ENCODE data around the gene CFAP65. TPM values are rescaled to one million over a fixed set of nuclear protein-coding genes. Genes with fewer than 3 reads are reported as not detected.

Gene CFAP65
- total RNA-seq, 8 experiments from 2014 or later = 0.46 to 6.3 (median 0.66) TPM

- no peak for ATAC-seq (replicated peaks in 6 of 8)
- WGBS, 10 experiments = 0 to 44% (median 9%) methylated on average over 1 to 3 of the region's 3 CpGs; no CpG with 5 or more reads in 4 of the 10 experiments
- Histone ChIP-seq H3K27ac (no peak overlapping the region), H3K4me3 (no peak overlapping the region), H3K4me1 (replicated peaks in 1 of 2) (peaks cover 0 to 6% of the 10 kb centered on the region in 2 donors)
- in situ Hi-C loops (cut with MboI; ENCODE audit: low pct_unique_long_range_greater_than_20kb in 2 of 9, low sequenced_read_pairs in 9 of 9, unreplicated experiment in 9 of 9) = no loop called here
These were observed 53.2 kb downstream of the CFAP65 start for GRCh38 chr2:218988164-218988563.

GRCh38 chr2:218986148-218986761, 55.1 kb downstream of the CFAP65 start:
- H3K4me1 ChIP-seq (replicated peaks in 1 of 2) = peaks cover 0 to 8% of the 10 kb centered on the region in 2 donors
- H3K27ac ChIP-seq = no peak overlapping the region
- 0 to 60% (median 24%) methylated on average over 1 to 4 of the region's 4 CpGs; no CpG with 5 or more reads in 4 of the 10 experiments for WGBS, 10 experiments
- no peak overlapping the region for H3K4me3 ChIP-seq
- ATAC-seq (replicated peaks in 6 of 8) = no peak
- in situ Hi-C loops (cut with MboI; ENCODE audit: low pct_unique_long_range_greater_than_20kb in 2 of 9, low sequenced_read_pairs in 9 of 9, unreplicated experiment in 9 of 9) = no loop called here

DNA sequence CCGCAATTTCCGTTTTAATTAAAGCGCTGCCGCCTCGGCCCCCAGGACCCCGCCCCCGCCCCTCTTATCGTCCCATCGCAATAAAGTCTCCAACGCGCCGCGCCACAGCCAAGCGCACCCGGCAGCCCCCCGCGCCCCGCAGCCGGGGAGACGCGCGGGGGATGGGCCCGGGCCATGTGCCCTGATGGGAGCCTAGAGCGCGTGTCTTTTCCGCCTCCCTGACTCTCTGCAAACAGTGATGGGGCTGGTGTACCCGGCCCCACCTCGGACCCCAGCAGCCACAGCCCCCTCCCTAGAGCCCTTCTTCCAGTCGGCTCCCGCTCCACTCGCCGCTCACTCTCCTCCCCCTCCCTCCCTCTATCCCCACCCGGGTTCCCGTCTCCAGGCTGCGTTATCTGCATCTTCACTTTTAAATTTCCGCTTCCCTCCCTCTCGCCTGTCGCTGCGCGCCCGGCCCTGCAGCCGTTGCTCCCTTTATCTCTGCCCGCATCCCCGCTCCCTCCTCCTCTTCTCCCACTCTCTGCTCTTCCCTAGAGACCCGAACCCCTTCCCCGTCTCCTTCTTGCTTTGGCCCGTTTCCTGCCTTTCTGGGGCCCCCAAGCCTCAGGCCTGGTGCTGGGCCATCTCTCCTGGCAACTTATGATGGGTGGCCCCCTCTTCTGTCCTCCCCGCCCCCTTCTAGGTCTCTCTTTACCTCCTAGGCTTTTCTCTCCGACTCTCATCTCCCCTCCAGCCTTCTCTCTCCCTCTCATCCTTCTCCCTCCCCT, 55.8 kb downstream of the CFAP65 start:
- 0% methylated on average over 1 of the region's 49 CpGs; no CpG with 5 or more reads in 9 of the 10 experiments for WGBS, 10 experiments
- Histone ChIP-seq H3K4me3 (peak overlapping the region in 2 of 5 donors; percentile 8 to 16), H3K4me1 (replicated peaks in 1 of 2) (peaks cover 0 to 8% of the 10 kb centered on the region in 2 donors), H3K27ac (no peak overlapping the region)
- in situ Hi-C loops (cut with MboI; ENCODE audit: low pct_unique_long_range_greater_than_20kb in 2 of 9, low sequenced_read_pairs in 9 of 9, unreplicated experiment in 9 of 9) = no loop called here
- peak in 5 of 8 experiments; percentile 16 to 53 (median 19) for ATAC-seq (replicated peaks in 6 of 8)

DNA sequence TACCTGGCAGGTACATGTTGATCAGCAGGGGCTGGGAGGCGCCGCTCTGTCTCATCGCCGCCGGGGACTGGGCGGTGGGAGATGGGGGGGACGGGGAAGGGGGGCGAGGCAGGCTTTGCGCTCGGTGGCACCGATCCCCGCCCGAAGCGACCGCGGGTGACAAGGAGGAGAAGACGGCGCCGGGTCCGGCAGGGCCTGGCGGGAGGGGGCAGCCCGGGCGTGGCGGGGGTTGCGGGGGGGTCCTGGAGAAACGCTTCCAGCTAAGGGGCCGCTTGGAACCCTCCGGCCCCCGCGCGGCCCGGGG, 56.3 kb downstream of the CFAP65 start, which contains the start of gene FEV:
Gene FEV (minus strand): TSS at position 164 of the 304 bp plus-strand sequence. CDS start 109 bp downstream, at position 55.
- Histone ChIP-seq H3K27ac (no peak within 1 kb of the TSS), H3K4me1 (replicated peaks in 1 of 2) (peaks cover 0 to 8% of the 10 kb centered on the region in 2 donors), H3K4me3 (peak within 1 kb of the TSS in 2 of 5 donors; percentile 8 to 16)
- in situ Hi-C loops (cut with MboI; ENCODE audit: low pct_unique_long_range_greater_than_20kb in 2 of 9, low sequenced_read_pairs in 9 of 9, unreplicated experiment in 9 of 9) = no loop called here
- no CpG with 5 or more reads among the region's 32 CpGs for WGBS, 10 experiments
- peak in 1 of 8 experiments; percentile 2 for ATAC-seq (replicated peaks in 6 of 8)

DNA sequence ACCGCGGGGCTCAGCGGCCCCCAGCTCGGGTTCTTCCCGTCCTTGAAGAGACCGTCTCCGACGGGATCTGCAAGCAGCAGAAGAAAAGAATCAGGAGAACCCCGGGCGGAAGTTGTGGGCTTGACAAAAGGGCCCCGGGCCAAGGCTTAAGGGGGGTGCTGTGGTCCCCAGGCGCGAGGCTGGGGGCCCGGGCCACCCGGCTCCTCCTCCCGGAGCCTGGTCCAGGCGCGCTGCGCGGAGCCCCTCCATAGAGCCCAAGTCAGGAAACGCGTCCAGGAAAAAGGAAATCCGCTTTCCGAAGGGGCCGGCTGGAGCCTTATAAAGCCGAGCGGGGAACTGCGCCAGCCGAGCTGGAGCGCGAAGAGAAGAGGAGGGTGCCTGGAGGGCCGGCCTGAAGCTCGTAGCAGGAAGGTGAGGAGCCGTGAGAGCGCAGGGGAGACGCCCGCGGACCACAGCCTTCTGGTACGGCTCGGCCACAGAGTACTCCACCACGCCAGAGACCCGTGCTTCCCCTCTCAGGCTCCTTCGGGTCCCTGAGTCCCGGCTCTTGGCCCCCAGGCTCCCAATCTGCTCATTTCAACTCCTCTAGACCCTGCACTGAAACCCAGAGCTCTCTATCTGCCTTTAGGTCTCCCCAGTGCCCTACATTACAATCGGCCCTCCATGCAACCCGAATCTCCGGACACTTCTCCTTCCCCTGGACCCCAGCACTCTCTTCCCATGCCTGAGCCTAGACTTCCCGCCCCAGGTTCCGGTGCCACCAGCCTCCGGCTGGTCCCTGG, 56.9 kb downstream of the CFAP65 start:
- Histone ChIP-seq H3K4me1 (replicated peaks in 1 of 2) (peaks cover 0 to 8% of the 10 kb centered on the region in 2 donors), H3K4me3 (peak overlapping the region in 2 of 5 donors; percentile 8 to 16), H3K27ac (no peak overlapping the region)
- 0 to 4% (median 2%) methylated on average over 2 to 13 of the region's 50 CpGs; no CpG with 5 or more reads in 4 of the 10 experiments for WGBS, 10 experiments
- ATAC-seq (replicated peaks in 6 of 8) = no peak
- in situ Hi-C loops (cut with MboI; ENCODE audit: low pct_unique_long_range_greater_than_20kb in 2 of 9, low sequenced_read_pairs in 9 of 9, unreplicated experiment in 9 of 9) = no loop called here

GRCh38 chr2:218983934-218984238, 57.4 kb downstream of the CFAP65 start:
- H3K4me1 ChIP-seq (replicated peaks in 1 of 2) = peaks cover 0 to 8% of the 10 kb centered on the region in 2 donors
- no peak overlapping the region for H3K4me3 ChIP-seq
- 0 to 20% (median 0%) methylated on average over 1 to 8 of the region's 10 CpGs; no CpG with 5 or more reads in 6 of the 10 experiments for WGBS, 10 experiments
- in situ Hi-C loops (cut with MboI; ENCODE audit: low pct_unique_long_range_greater_than_20kb in 2 of 9, low sequenced_read_pairs in 9 of 9, unreplicated experiment in 9 of 9) = no loop called here
- ATAC-seq (replicated peaks in 6 of 8) = no peak
- no peak overlapping the region for H3K27ac ChIP-seq

- in situ Hi-C loops (cut with MboI; ENCODE audit: low pct_unique_long_range_greater_than_20kb in 2 of 9, low sequenced_read_pairs in 9 of 9, unreplicated experiment in 9 of 9) = no loop called here
- WGBS, 10 experiments = 0 to 33% (median 6%) methylated on average over 1 to 12 of the region's 23 CpGs; no CpG with 5 or more reads in 3 of the 10 experiments
- ATAC-seq (replicated peaks in 6 of 8) = no peak
- Histone ChIP-seq H3K4me1 (replicated peaks in 1 of 2) (peaks cover 0 to 8% of the 10 kb centered on the region in 2 donors), H3K4me3 (no peak overlapping the region), H3K27ac (no peak overlapping the region)
These were observed 57.9 kb downstream of the CFAP65 start for GRCh38 chr2:218983263-218983933.

DNA sequence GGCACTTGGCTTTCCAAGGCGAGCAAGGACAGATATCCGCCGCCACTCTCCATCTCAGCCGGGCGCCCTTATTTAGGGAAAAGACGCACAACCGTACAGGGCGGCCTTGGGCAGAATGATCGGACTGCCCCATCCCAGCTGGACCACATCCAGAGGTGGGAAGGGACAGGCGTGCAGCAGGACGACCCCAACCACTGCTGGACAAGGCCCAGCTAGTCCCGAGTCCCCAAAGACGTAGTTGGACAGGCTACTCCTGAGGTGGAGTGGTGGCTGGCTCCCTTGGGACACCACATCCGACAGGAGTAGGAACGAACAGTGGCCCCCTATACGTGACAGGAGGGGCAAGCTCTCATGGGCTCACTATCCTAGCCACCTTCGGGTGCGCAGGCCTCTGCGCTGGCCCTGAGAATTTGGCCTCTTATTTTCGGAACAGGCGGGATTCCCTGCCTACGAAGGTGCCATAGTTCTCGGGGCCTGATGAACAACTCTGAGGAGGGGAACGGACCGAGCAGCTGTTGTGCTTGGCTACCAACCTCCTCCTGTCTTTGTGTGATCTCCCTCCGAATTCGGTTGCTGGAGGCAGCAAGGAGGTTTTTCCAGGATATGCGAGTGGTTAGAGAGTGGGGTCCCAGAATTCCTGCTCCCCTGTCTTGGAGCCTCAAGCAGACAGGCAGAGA, 58.6 kb downstream of the CFAP65 start:
- 3 to 31% (median 14%) methylated on average over 1 to 14 of the region's 28 CpGs; no CpG with 5 or more reads in 4 of the 10 experiments for WGBS, 10 experiments
- Histone ChIP-seq H3K4me3 (no peak overlapping the region), H3K4me1 (replicated peaks in 1 of 2) (peaks cover 0 to 8% of the 10 kb centered on the region in 2 donors), H3K27ac (no peak overlapping the region)
- ATAC-seq (replicated peaks in 6 of 8) = no peak
- in situ Hi-C loops (cut with MboI; ENCODE audit: low pct_unique_long_range_greater_than_20kb in 2 of 9, low sequenced_read_pairs in 9 of 9, unreplicated experiment in 9 of 9) = no loop called here

DNA sequence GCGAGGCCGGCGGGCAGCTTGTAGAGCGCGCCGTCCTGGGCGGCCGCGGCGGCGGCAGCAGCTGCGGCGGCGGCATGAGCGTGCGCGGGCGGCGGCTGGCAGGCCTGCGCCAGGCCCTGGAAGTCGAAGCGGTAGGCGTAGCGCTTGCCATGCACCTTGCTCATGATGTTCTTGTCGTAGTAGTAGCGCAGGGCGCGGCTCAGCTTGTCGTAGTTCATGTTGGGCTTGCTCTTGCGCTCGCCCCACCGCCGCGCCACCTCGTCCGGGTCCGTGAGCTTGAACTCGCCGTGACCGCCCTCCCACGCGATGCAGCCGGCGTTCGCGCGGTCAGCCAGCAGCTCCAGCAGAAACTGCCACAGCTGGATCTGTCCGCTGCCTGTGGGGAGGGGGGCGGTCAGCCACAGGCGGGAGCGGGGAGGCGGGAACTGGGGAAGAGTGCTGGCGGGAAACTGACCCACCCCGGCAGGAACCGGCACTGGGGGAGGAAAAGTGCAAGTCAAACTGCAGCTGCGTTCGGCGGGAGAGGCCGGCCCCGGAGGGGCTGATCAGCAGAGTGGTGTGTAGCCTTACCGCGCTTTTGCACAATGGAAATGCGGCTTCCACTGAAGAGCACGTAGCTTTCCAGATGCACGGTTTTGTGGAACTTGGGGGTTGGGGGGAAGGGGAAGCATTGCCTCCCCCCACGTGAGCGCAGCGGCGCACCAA, 59.3 kb downstream of the CFAP65 start:
- WGBS, 10 experiments = 0 to 2% (median 1%) methylated on average over 2 to 29 of the region's 69 CpGs; no CpG with 5 or more reads in 7 of the 10 experiments
- Histone ChIP-seq H3K4me3 (peak overlapping the region in 4 of 5 donors; percentile 17 to 27 (median 22)), H3K27ac (no peak overlapping the region), H3K4me1 (replicated peaks in 1 of 2) (peaks cover 0 to 8% of the 10 kb centered on the region in 2 donors)
- ATAC-seq (replicated peaks in 6 of 8) = peak; percentile 8 to 73 (median 46)
- in situ Hi-C loops (cut with MboI; ENCODE audit: low pct_unique_long_range_greater_than_20kb in 2 of 9, low sequenced_read_pairs in 9 of 9, unreplicated experiment in 9 of 9) = no loop called here

DNA sequence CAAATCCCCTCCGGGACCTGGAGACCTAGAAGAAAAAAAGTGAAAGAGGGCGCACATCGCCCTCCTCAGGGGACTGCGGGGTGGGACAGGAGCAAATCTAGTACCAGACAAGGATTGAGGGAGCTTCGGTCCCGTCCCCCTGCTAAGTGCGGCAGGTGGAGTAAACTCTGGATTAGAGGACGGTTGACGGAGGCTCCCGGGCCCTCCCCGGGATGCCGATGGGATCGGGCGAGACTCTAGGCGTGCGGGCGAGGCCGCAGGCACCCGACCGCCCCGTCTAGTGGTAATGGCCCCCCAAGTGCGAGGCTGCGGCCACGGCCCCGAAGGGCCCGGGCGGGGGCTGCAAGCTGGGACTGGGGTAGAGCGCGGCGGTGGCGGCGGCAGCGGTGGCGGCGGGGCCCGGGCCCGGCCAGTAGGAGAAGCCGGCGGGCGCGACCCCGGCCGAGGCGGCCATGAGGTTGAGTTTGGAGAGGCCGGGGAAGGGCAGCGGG, 59.9 kb downstream of the CFAP65 start:
- WGBS, 10 experiments = 0 to 9% (median 1%) methylated on average over 2 to 15 of the region's 46 CpGs; no CpG with 5 or more reads in 6 of the 10 experiments
- in situ Hi-C loops (cut with MboI; ENCODE audit: low pct_unique_long_range_greater_than_20kb in 2 of 9, low sequenced_read_pairs in 9 of 9, unreplicated experiment in 9 of 9) = no loop called here
- peak in 1 of 8 experiments; percentile 1 for ATAC-seq (replicated peaks in 6 of 8)
- peaks cover 0 to 8% of the 10 kb centered on the region in 2 donors for H3K4me1 ChIP-seq (replicated peaks in 1 of 2)
- H3K27ac ChIP-seq = no peak overlapping the region
- peak overlapping the region in 4 of 5 donors; percentile 17 to 27 (median 22) for H3K4me3 ChIP-seq

GRCh38 chr2:218980735-218981389, 60.5 kb downstream of the CFAP65 start:
- H3K4me3 ChIP-seq = no peak overlapping the region

More at GRCh38 chr2:218980735-218981389, 60.5 kb downstream of the CFAP65 start:
- peak in 2 of 8 experiments; percentile 3 to 11 for ATAC-seq (replicated peaks in 6 of 8)
- no peak overlapping the region for H3K27ac ChIP-seq
- H3K4me1 ChIP-seq (replicated peaks in 1 of 2) = peaks cover 0 to 8% of the 10 kb centered on the region in 2 donors
- WGBS, 10 experiments = 0 to 20% (median 6%) methylated on average over 1 to 10 of the region's 26 CpGs; no CpG with 5 or more reads in 5 of the 10 experiments
- in situ Hi-C loops (cut with MboI; ENCODE audit: low pct_unique_long_range_greater_than_20kb in 2 of 9, low sequenced_read_pairs in 9 of 9, unreplicated experiment in 9 of 9) = no loop called here
